GM12892 (cell line): Measurements from ENCODE around the gene MYO1E.
A peak's percentile ranks its signal among the peaks of the same experiment; 100 is the strongest.

Source experiments
- DNase-seq: peaks from one replicate; pipeline ENCODE4 v3.0.0; 2011; ENCODE audit not compliant: insufficient read length
- FAIRE-seq: peaks from 2 replicates; lab custom pipeline; 2011; peaks lifted over from hg19 to GRCh38; lab: Jason Lieb, UNC
- POLR2A ChIP-seq: IDR thresholded peaks from 2 replicates; pipeline ENCODE4 v1.6.1; 2011; ENCODE audit warnings: low read depth, low read length, control low read depth
- POLR2AphosphoS5 ChIP-seq: IDR thresholded peaks from 2 replicates; pipeline ENCODE4 v1.6.1; 2011; ENCODE audit warnings: low read depth, low read length, control low read depth
- TAF1 ChIP-seq: IDR thresholded peaks from 2 replicates; pipeline ENCODE4 v1.6.1; 2011; ENCODE audit warnings: low read depth, mild to moderate bottlenecking, control low read depth, low read length, borderline replicate concordance

MYO1E gene

DNA sequence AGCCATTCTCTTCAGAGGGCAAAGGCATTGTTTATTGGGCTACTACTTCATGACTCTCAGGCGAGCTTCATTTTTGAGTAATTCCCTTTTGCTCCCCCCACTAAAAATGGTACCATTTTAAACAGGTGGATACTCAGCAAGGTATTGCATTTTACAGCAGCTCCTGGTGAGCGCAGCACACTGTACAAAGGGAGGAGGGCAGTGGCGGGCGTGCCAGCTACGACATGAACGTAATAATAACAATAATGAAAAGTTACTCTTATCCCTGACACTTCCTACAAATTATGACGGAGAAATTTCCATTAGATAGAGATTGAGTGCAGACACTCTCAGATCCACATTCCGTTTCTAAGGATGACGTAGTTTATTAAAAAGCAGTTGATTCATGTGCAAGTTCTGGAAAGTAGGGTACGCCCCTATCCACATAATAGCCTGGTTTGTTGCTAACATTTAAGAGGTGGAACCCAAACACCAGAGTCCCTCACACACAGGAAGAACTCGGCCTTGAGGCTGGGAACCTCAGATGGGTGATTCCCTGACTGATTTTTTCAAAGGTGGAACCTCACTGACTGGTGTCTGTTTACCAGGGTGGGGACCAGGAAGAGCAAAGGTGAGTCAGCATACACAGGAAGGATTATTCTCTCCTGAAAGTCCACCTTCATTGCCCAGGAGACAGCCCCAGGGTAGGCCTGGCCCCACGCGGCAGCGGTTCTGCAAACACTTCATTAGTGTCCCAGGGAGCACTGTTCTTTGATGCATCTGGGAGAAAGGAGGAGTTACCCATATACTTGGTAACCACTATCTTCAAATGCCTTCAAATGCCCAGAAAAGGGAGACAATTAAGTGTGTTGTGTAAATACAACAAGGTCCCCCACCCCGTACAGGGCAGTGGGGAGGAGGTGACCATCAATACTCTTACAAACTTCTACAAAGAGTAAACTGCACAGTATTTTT is 96.2 kb downstream of the MYO1E start:
- TF ChIP-seq TAF1 (no peak), POLR2A (no peak), POLR2AphosphoS5 (no peak)
- FAIRE-seq (no peak), DNase-seq (no peak)

DNA sequence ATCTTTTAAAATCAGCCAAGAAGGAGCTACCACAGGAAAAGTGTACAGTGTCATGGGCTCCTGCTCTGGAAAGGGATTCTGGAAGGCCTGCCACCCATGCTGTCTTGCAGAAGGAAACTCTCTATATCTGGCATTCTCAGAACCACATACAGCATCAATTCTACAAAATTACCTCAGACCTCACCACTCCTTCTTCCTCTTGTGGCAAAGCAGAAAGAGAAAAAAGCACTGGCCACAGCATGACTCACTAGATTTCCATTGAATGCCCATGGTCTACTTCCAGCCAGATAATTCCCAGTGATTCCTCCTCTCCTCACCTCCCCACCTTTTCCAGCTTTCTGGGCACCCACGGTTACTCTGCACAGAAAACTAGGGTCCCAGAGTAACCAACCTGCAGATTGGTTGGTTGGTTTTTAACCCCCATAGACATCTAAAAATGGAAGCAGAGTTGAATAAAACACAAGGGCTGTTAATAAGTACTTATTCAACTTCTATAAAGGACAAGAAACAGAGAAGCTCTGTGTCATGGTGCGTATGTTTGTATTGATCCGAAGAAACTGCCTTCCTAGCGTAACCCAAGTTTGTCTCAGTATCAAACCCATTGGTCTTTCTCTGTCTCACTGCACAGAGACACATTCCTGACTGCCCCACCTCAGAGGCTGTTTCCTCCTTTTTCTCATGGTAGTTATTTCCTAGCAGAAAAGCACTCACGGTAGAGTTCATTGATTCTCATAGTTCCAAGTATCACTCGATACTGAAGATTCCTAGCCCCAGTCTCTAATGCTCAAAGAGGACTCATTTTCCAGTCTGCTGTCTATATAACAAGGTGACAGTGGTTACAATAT is 98.3 kb downstream of the MYO1E start:
- TF ChIP-seq POLR2AphosphoS5, result no peak
- no peak for TF ChIP-seq TAF1
- no peak for TF ChIP-seq POLR2A
- peak; percentile 21 for FAIRE-seq
- no peak for DNase-seq

DNA sequence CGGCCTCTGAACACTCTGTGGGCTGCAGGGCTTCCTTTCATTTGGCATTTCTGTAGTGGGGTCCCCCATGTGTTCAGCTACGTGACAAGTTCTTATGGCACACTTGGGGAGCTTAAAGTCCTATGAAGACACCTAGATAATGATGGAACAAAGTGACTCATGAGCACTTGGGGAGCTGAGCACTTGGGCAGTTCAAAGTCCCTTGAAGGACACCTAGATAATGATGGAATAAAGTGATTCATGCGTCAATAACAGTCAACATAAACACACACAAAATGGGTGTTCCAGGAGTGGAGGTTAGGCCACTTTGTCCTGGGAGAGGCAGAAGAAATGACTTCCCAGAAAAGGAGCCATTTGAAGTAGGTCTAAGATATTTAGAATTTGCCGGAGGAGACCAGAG is 99.4 kb downstream of the MYO1E start:
- TF ChIP-seq TAF1 (no peak), POLR2A (no peak), POLR2AphosphoS5 (no peak)
- DNase-seq (no peak), FAIRE-seq (no peak)

DNA sequence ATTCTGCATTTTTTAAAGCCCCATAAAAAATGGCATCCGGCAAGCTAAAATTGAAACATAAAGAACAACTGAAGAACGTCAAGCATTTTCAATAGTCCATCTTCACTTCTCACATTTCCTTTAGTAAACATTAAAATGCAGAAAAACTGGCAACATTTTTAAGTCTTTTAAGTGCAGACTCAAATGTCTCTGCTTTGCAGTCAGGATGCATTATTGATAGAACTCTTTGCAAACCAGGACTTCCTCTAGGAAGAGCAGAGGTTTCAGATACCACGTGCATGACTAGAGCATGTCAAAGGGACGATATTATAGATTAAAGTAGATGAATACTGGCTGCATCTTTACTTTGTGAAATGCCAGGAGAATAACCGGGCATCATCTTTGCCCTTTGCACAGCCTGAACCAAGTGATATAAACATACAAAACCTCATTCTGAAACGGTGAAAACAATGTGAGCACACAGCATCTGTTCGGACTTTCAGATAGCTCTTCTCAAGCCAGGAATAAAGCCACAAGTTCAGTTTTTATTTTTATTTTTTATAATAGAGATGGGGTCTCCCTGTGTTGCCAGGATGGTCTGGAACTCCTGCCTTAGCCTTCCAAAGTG is 101.0 kb downstream of the MYO1E start:
- TF ChIP-seq POLR2A (no peak), POLR2AphosphoS5 (no peak), TAF1 (no peak)
- FAIRE-seq, result no peak

DNA sequence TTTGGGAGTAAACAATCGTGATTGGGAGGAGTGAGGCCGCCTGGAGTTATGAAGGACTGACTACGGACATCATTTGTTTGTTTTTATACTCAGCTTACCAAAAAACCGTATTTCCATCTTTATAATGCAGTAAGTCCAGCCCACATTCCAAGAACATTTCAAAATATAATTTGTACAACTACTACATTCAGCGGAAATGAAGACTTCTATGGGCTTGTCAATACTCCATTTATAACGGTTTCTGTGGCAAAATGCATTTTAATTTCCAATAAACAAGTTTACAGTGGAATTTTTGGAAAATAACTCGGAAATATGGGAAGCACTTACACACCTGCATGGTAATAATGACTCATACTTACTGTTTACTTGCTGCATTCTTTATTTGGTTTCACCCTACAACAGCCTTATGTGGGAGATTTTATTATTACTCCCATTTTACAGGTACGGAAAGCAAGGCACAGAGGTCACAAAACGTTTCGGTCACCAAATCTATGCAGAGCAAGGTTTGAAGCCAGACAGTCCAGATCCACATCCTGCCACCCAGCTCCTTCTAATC is 103.7 kb downstream of the MYO1E start:
- no peak for FAIRE-seq
- no peak for TF ChIP-seq POLR2A
- TF ChIP-seq TAF1, result no peak
- no peak for TF ChIP-seq POLR2AphosphoS5

More for the DNA sequence above, 101.0 kb downstream of the MYO1E start:
- no peak for DNase-seq

DNA sequence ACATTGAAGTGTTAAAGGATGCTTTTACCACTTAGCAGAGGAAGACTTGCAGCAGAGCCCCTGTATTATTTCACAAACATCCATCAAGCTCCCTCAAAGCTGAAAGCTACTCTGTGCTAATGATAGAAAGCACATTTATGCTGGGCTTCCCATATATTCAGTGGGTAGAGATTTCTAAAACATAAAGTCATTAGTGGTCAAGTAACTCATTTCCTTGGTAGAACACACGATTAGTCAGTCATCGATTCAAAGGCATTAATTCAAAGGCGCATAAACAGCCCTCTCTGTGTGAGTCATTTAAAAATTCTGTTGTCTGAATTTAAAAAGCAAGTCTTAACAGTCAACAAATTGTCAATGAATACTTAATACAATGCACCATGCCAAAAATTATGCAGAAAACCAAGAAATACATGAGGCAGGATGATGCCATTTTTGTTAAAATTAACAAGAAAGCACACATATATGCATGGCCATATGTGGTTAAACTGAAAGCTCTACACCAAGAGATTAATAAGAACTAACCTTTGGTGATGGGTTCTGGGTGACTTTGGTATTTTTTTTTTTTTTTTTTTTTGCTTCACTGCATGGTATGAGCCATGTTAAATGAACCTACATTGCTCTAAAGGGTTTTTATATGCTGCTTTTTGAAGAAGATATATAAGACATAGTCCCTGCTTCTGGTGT is 104.4 kb downstream of the MYO1E start:
- no peak for FAIRE-seq
- TF ChIP-seq TAF1 (no peak), POLR2A (no peak), POLR2AphosphoS5 (no peak)
- no peak for DNase-seq

More for the DNA sequence above, 103.7 kb downstream of the MYO1E start:
- no peak for DNase-seq

DNA sequence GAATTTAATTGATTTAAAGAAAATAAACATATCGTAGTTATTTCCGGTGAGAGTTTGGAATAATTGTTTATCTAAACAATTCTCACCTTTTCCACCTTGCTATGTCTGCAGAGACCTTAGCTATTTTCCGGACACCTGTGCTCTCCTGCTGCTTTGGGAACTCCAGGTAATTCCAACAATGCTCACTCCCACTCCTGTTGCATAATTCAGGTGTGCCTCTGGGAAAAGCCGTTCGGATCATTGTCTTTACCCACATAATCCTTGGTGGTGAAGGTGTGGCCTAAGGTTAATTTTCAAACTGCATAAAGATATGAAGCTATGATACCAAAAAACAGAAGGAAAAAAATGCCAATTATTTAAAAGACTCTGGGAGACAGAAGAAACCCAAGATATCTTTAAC is 106.6 kb downstream of the MYO1E start:
- FAIRE-seq, result no peak
- DNase-seq, result no peak
- TF ChIP-seq TAF1 (no peak), POLR2AphosphoS5 (no peak), POLR2A (no peak)

DNA sequence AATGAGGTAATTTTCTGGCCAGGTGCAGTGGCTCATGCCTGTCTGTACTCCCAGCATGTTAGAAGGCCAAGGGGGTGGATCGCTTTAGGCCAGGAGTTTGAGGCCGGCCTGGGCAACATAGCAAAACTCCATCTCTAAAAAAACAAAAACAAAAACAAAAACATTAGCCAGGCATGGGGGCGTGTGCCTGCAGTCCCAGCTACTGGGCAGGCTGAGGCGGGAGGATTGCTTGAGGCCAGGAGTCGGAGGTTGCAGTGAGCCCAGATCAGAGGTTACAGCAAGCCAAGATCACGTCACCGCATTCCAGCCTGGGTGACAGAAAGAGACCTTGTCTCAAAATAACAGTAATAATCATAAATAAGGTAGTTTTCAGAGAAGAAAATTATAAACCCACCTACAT is 110.4 kb downstream of the MYO1E start:
- TF ChIP-seq POLR2A (no peak), TAF1 (no peak), POLR2AphosphoS5 (no peak)
- no peak for DNase-seq
- FAIRE-seq, result no peak

DNA sequence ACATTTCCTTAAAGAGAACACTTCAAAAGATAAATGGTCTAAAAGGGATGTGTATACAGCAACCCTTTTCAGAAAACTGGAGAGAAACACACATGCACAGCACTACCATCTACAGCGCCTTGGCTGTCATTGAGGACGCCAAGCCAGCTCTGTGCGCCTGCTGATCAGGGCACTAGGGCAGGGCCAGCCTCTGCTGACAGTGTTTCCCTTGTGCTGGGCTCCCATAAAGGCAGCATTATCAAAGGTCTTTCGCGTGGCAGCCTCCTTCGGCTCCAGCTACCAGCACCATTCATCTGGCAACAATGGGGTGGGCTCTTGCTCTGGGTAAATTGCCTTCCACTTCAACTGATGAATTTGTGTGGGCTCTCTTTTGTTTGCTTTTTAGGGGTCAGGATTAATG is 112.6 kb downstream of the MYO1E start:
- no peak for TF ChIP-seq POLR2AphosphoS5
- no peak for TF ChIP-seq TAF1
- no peak for TF ChIP-seq POLR2A
- FAIRE-seq (no peak), DNase-seq (no peak)

DNA sequence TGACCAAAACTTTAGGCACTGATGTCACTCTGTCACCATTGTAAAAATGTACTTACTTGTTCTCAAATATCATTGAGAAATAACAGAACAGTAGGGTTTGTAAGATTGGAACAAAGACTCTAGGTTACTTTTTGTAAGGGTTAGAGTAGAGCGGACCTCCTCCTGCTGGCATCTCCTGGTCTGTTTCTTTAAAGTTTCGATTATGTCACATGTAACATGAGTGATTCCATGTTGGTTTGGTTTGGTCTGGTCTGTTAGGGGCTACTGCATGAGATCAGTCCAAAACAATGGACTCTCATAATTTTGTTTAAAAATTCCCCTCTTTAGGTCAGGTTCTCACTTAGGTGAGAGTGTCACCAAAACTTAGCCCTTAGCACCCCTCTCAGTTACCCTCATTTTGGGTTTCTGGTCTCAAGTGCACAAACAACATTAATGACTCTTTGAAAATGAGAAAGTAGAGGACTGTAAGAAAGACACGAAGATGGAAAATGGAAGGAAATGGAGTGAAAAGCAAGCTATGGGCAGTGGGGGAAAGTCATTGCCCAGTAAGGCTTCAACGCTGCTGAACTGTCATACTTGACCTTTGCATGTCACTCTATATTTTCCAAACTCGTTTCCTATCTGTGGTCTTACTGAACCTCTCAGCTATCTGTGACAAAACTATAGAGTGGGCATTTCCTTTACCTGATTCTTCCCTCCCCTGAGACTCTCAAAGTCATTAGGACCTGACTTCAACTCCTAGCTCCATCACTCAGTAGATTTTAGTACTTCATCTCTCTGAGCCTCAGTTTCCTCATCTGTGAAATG is 113.3 kb downstream of the MYO1E start:
- TF ChIP-seq POLR2AphosphoS5 (no peak), POLR2A (no peak), TAF1 (no peak)
- FAIRE-seq (peak; percentile 48), DNase-seq (no peak)

DNA sequence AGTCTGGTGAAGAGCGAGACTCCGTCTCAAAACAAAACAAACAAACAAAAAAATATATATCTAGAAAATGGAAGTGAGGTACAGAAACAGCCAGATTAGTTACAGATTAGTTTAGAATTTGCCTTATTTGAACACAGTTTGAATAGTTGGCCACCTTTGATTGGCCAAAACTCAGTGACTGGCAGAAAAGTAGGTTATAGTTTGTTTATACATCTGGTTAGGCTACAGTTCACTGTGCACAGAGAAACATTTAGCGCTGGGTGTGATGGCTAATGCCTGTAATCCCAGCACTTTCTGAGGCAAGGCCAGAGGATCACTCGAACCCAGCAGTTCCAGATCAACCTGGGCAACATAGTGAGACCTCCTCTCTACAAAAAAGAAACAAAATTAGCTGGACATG is 114.4 kb downstream of the MYO1E start:
- no peak for TF ChIP-seq POLR2A
- no peak for TF ChIP-seq TAF1
- no peak for TF ChIP-seq POLR2AphosphoS5
- DNase-seq, result no peak
- FAIRE-seq, result no peak
